ENCODE data around the gene CLMN.

GRCh38 chr14:95297832-95298231 lies 21.9 kb downstream of the CLMN start:
- TF ChIP-seq, protein P1, sequence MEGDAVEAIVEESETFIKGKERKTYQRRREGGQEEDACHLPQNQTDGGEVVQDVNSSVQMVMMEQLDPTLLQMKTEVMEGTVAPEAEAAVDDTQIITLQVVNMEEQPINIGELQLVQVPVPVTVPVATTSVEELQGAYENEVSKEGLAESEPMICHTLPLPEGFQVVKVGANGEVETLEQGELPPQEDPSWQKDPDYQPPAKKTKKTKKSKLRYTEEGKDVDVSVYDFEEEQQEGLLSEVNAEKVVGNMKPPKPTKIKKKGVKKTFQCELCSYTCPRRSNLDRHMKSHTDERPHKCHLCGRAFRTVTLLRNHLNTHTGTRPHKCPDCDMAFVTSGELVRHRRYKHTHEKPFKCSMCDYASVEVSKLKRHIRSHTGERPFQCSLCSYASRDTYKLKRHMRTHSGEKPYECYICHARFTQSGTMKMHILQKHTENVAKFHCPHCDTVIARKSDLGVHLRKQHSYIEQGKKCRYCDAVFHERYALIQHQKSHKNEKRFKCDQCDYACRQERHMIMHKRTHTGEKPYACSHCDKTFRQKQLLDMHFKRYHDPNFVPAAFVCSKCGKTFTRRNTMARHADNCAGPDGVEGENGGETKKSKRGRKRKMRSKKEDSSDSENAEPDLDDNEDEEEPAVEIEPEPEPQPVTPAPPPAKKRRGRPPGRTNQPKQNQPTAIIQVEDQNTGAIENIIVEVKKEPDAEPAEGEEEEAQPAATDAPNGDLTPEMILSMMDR (IDR thresholded peaks at IDR 0.05; ENCODE audit: low read length), result no peak
- no peak for TF ChIP-seq EZH2 (IDR thresholded peaks at IDR 0.05; ENCODE audit: borderline replicate concordance, low read length)
